Kidney (tissue), 14 donors: ENCODE results near the gene AKAP6. TPM values are rescaled to one million over a fixed set of nuclear protein-coding genes. Genes with fewer than 3 reads are reported as not detected.

Source experiments
- DNase-seq, 5 donors: peaks; one replicate each; pipeline ENCODE4 v3.0.0-alpha.2; 2013 to 2020
- FAIRE-seq: peaks from 2 replicates; lab custom pipeline; 2012; peaks lifted over from hg19 to GRCh38; lab: Jason Lieb, UNC
- H3K27ac ChIP-seq, 2 donors: one replicate each; pipeline ENCODE4 v1.7.0; 2013; ENCODE audit warnings: low read depth in 2 of 2, low read length in 2 of 2, inconsistent platforms in 1 of 2
- H3K27me3 ChIP-seq: one replicate; pipeline ENCODE4 v1.7.1; 2013; ENCODE audit warnings: low read length, inconsistent platforms; ENCODE audit not compliant: control insufficient read depth, insufficient read depth
- H3K36me3 ChIP-seq, 3 donors: one replicate each; pipeline versions ENCODE4 v1.7.0 to v1.7.1; 2013; ENCODE audit warnings: low read length in 3 of 3, control low read depth in 1 of 3, inconsistent platforms in 1 of 3; ENCODE audit not compliant: insufficient read depth in 3 of 3, control insufficient read depth in 2 of 3
- H3K4me1 ChIP-seq, 3 donors: one replicate each; pipeline versions ENCODE4 v1.7.0 to v1.7.1; 2013; ENCODE audit warnings: low read length in 3 of 3, inconsistent platforms in 1 of 3, low read depth in 1 of 3; ENCODE audit not compliant: control insufficient read depth in 2 of 3, insufficient read depth in 2 of 3
- H3K4me3 ChIP-seq, 3 donors: one replicate each; pipeline versions ENCODE4 v1.7.0 to v1.8.1; 2013; ENCODE audit warnings: low read length in 3 of 3, control low read depth in 1 of 3, inconsistent platforms in 1 of 3
- H3K9ac ChIP-seq, 3 donors: one replicate each; pipeline versions ENCODE4 v1.7.0 to v1.7.1; 2013; ENCODE audit warnings: low read length in 3 of 3, control low read depth in 1 of 3, inconsistent platforms in 1 of 3
- H3K9me3 ChIP-seq, 3 donors: one replicate each; pipeline versions ENCODE4 v1.7.0 to v1.7.1; 2013; ENCODE audit warnings: low read length in 3 of 3, control low read depth in 1 of 3, inconsistent platforms in 1 of 3; ENCODE audit not compliant: control insufficient read depth in 2 of 3, insufficient read depth in 1 of 3
- intact Hi-C: fragments of 100-400 bp; cut with DNase I; formaldehyde crosslinking; loops from one replicate; pipeline ENCODE4 v1.11.1; 2022
- polyA plus RNA-seq: library from polyadenylated mRNA; stranded (reverse); fragments of 350-450 nt; fragmentation: Illumina TruSeq; extraction: RNeasy Lipid Tissue Mini Kit (QIAGEN cat#74804); gene quantifications from one replicate; pipeline ENCODE4 v1.2.3, GENCODE V29; 2014; ENCODE audit warnings: low read depth, low replicate concordance; ENCODE audit not compliant: insufficient read depth
- total RNA-seq: library from RNA; stranded (reverse); fragmentation: NEBNext Ultra II Directional; extraction: Animal tissue kit (Norgen Biotek cat#: 25700); gene quantifications from one replicate; pipeline ENCODE4 v1.2.1, GENCODE V29; 2021
- TF ChIP-seq, protein P1 (sequence below): IDR thresholded peaks from 3 replicates; pipeline ENCODE4 v1.5.1; 2012; ENCODE audit warnings: mild to moderate bottlenecking, moderate library complexity, borderline replicate concordance; ENCODE audit not compliant: insufficient read depth; ENCODE audit errors: extremely low read depth
- donor health status: control.
- donor health status: control.
- donor health status: control.
- donor health status: control.
- donor health status: control.
- donor health status: DM: yes; HTN: yes; CAD: no.
- donor health status: Normal renal cell carcinoma (clear cell type).

The AKAP6 gene
- total and polyA plus RNA-seq, 2 donors from 2014 or later, result 0.92 to 10.5 TPM

DNA sequence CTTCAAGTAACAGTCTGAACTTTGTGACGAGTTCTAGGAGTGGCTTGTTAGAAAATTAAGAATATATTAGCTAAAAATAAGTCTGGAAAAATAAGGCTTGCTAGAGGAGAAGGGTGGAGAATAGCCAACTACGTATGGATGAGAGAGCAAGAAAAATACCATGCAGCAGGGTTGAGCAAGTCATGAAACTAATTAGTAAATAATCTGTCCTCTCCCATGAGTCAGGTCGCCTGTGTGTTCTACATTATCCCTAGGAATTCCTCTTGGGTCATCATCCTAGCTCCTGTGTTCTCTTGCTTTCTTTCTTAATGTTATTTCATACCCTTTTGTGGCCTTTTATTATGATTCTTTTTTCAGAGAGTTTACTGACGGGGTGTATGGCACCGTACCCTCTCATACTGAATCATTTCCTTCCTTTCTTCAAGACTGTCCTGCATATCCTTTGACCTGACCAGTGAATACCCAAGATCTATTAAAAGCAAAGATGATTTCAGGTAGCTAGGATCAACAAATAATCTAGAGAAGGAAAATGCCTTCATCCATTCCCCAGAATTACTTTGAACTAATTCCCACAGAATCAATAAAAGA, 432.4 kb downstream of the AKAP6 start:
- no peak for FAIRE-seq
- TF ChIP-seq, protein P1, sequence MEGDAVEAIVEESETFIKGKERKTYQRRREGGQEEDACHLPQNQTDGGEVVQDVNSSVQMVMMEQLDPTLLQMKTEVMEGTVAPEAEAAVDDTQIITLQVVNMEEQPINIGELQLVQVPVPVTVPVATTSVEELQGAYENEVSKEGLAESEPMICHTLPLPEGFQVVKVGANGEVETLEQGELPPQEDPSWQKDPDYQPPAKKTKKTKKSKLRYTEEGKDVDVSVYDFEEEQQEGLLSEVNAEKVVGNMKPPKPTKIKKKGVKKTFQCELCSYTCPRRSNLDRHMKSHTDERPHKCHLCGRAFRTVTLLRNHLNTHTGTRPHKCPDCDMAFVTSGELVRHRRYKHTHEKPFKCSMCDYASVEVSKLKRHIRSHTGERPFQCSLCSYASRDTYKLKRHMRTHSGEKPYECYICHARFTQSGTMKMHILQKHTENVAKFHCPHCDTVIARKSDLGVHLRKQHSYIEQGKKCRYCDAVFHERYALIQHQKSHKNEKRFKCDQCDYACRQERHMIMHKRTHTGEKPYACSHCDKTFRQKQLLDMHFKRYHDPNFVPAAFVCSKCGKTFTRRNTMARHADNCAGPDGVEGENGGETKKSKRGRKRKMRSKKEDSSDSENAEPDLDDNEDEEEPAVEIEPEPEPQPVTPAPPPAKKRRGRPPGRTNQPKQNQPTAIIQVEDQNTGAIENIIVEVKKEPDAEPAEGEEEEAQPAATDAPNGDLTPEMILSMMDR, result no peak
- Histone ChIP-seq H3K9ac (no peak overlapping the region), H3K27ac (no peak overlapping the region), H3K4me3 (no peak overlapping the region), H3K27me3 (no peaks in the 10 kb centered on the region), H3K9me3 (no peaks in the 10 kb centered on the region), H3K4me1 (no peaks in the 10 kb centered on the region), H3K36me3 (no peaks in the 10 kb centered on the region)
- intact Hi-C loops, result no loop called here
- peak in 2 of 5 donors; percentile 1 to 5 for DNase-seq

DNA sequence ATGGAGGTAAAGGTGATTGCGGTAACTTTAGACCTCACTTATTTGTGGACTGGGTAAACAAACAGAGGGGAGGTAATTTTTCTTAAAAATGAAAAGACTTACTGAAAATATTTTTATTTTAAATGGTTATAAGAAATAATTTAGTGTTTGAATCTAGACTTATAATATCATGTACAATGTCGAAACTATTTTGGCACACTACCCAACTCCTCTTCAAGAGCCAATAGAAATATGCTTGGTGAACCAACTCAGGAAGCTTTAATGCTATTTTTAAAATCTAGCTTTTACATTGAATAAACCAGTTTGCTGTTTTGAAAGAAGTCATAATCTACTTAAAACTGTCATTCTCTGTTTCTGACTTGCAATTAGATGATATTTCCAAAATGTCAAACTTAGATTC, 433.8 kb downstream of the AKAP6 start:
- no peaks in the 10 kb centered on the region for H3K36me3 ChIP-seq
- no peak overlapping the region for H3K27ac ChIP-seq
- H3K4me3 ChIP-seq, result no peak overlapping the region
- TF ChIP-seq, protein P1, result no peak
- DNase-seq (no peak), FAIRE-seq (no peak)
- no peaks in the 10 kb centered on the region for H3K4me1 ChIP-seq
- H3K9me3 ChIP-seq, result no peaks in the 10 kb centered on the region
- intact Hi-C loops, result no loop called here
- no peak overlapping the region for H3K9ac ChIP-seq
- no peaks in the 10 kb centered on the region for H3K27me3 ChIP-seq

DNA sequence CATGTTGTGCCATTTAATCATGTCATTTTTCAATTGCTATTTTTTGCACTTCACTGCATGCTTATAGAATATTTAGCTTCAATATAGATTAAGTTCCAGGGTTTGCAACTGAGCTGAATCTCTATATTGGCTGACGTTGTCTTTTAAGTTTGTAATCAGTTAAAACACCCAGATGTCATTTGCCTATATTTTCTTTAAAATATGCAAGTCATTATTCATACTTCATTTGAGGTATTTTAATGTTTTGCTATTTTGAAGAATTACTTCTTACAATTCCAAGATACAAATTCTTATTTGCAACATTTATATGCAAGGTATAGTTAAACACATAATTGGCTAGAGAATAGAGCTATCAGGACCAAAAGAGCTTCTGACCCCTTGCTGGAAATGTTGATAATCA, 434.6 kb downstream of the AKAP6 start:
- no peak overlapping the region for H3K27ac ChIP-seq
- FAIRE-seq (no peak), DNase-seq (no peak)
- intact Hi-C loops, result no loop called here
- no peak overlapping the region for H3K9ac ChIP-seq
- no peak overlapping the region for H3K4me3 ChIP-seq
- TF ChIP-seq, protein P1, result no peak
- H3K36me3 ChIP-seq, result no peaks in the 10 kb centered on the region
- H3K27me3 ChIP-seq, result no peaks in the 10 kb centered on the region
- no peaks in the 10 kb centered on the region for H3K9me3 ChIP-seq
- no peaks in the 10 kb centered on the region for H3K4me1 ChIP-seq

DNA sequence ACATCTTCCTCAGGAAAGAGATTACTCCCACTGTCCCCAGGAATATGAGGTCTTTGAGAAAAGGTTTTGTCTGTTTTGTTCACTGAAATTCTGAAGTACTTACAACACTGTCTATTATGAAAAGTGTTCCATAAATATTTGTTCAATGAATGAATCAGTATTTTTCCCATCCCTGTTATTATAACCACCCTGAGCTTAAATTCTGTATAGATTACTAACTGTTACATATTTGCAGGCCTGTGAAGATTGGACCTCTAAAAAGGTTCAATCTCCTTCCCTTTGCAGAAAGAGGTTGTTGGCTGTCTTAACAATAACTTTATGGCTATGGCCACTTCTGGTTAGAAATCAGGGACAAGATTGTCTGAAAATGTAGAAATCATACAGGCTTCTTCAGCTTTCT, 435.0 kb downstream of the AKAP6 start:
- TF ChIP-seq, protein P1, result no peak

More for the DNA sequence above, 435.0 kb downstream of the AKAP6 start:
- Histone ChIP-seq H3K27ac (no peak overlapping the region), H3K36me3 (no peaks in the 10 kb centered on the region), H3K9me3 (no peaks in the 10 kb centered on the region), H3K27me3 (no peaks in the 10 kb centered on the region), H3K4me1 (no peaks in the 10 kb centered on the region), H3K4me3 (no peak overlapping the region), H3K9ac (no peak overlapping the region)
- FAIRE-seq (no peak), DNase-seq (no peak)
- intact Hi-C loops, result no loop called here
